ENCODE results near the gene AQP5. TPM values are rescaled to one million over a fixed set of nuclear protein-coding genes. Genes with fewer than 3 reads are reported as not detected.

Gene AQP5
- total RNA-seq, 1 donor from 2014 or later = 0.46 TPM

DNA sequence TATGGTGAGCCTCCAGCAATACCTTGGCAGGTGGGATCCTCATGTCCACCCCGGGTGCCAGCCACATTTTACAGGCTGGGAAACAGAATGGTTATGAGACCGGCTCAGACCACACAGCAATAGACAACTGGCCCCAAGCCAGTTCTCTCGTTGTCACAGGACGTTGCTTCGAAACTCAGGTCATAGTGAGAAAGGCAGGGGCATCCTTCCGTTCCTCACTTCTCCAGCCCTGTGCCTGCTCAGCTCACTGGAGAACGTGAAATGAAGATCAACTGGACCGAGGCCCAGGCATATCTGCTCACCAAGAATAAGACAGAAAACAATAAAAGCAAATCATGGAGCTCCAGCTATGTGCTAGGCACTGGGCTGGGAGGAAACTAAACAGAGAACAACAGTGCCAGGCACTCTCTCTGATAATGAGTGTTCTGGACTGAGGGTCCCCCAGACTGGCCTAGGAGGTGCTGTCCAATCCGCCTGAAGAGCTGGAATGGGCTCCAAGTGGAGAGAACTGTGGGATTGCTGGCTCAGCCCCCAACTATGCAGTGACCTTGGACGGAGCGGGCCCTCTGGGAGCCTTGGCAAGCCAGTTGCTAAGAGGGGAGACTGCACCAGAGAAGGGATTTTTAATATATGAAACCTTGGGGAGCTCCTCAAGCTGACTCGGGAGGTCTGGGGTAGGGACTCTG, 39.2 kb upstream of the AQP5 start:
- no peaks in the 10 kb centered on the region for H3K9me3 Mint-ChIP-seq (ENCODE audit: unreplicated experiment)
- H3K4me1 Mint-ChIP-seq (ENCODE audit: unreplicated experiment) = peaks cover 2% of the 10 kb centered on the region
- no peak for DNase-seq (ENCODE audit: extremely low spot score, unreplicated experiment)
- H3K4me3 Mint-ChIP-seq (ENCODE audit: unreplicated experiment) = no peak overlapping the region
- TF ChIP-seq CTCF (IDR thresholded peaks at IDR 0.05) = no peak
- H3K36me3 Mint-ChIP-seq (ENCODE audit: unreplicated experiment) = no peaks in the 10 kb centered on the region
- no peak overlapping the region for H3K27ac Mint-ChIP-seq (ENCODE audit: unreplicated experiment)
- no peaks in the 10 kb centered on the region for H3K27me3 Mint-ChIP-seq (ENCODE audit: unreplicated experiment)

GRCh38 chr12:49923035-49923644, 38.5 kb upstream of the AQP5 start:
- Mint-ChIP-seq H3K27ac (ENCODE audit: unreplicated experiment) (peak overlapping the region; percentile 16), H3K27me3 (ENCODE audit: unreplicated experiment) (no peaks in the 10 kb centered on the region), H3K9me3 (ENCODE audit: unreplicated experiment) (no peaks in the 10 kb centered on the region), H3K36me3 (ENCODE audit: unreplicated experiment) (no peaks in the 10 kb centered on the region), H3K4me3 (ENCODE audit: unreplicated experiment) (no peak overlapping the region), H3K4me1 (ENCODE audit: unreplicated experiment) (peaks cover 2% of the 10 kb centered on the region)
- no peak for TF ChIP-seq CTCF (IDR thresholded peaks at IDR 0.05)
- DNase-seq (ENCODE audit: extremely low spot score, unreplicated experiment) = no peak

DNA sequence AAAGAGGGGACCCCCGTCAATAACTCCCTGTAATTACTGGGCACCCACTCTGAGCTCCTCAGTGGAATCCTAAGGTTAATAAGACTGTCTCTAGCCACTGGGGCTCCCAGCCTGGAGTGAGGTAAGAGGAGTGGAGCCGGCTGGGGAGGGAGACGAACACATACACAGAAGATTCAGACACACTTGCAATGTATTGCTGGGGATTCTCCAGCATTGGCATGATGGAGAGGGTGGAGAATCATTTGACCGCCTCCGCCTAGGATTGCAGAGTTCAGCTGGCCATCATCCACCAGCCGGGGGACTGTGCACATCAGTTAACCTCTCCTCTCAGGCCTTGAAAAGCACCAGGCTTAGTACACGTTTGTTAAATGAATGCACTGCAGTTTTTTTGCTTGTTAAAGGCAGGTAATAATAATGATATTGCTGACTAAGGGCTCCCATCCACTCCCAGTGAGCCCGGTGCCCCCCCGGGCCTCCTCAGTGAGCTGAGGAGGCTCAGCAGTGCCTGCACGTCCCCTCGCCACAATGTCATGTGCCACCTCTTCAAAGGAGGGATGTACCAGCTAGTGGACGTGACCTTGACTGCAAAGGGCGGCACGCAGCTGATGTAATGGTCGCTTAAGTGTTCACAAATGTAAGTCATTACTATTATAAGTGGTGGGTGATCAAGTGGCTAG, 37.7 kb upstream of the AQP5 start:
- no peak for DNase-seq (ENCODE audit: extremely low spot score, unreplicated experiment)
- no peak overlapping the region for H3K27ac Mint-ChIP-seq (ENCODE audit: unreplicated experiment)

DNA sequence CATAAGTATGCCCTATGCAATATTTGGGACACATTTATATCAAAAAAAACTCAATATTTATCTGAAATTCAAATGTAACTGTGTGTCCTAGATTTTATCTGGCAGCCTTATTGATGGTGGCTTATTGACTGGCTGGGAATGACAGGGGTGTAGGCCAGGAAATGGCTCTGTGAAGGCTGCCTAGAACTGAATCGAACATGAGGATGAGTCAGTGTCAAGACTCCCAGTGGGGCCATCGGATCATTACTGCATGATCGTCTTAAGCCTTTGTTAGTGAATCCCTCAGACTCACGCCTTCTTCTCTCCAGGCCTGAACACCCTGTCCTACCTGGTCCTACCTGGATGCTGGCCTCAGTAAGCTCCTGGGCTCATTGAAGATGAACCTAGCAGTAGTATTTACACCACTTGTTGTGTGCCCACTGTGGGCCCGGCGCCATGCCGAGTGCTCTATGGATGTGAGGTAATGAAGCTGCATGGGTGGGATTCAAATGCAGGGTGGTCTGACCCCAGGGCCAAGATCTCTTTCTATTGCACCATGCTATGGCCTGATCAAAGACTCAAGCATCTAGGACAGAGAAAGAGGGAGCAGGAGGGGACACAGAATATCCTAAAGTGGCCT, 36.9 kb upstream of the AQP5 start:
- Mint-ChIP-seq H3K27ac (ENCODE audit: unreplicated experiment) (no peak overlapping the region), H3K9me3 (ENCODE audit: unreplicated experiment) (no peaks in the 10 kb centered on the region), H3K36me3 (ENCODE audit: unreplicated experiment) (no peaks in the 10 kb centered on the region), H3K27me3 (ENCODE audit: unreplicated experiment) (no peaks in the 10 kb centered on the region), H3K4me1 (ENCODE audit: unreplicated experiment) (peaks cover 2% of the 10 kb centered on the region), H3K4me3 (ENCODE audit: unreplicated experiment) (no peak overlapping the region)
- TF ChIP-seq CTCF (IDR thresholded peaks at IDR 0.05) = no peak
- no peak for DNase-seq (ENCODE audit: extremely low spot score, unreplicated experiment)

More for the DNA sequence above, 37.7 kb upstream of the AQP5 start:
- Mint-ChIP-seq H3K4me3 (ENCODE audit: unreplicated experiment) (no peak overlapping the region), H3K4me1 (ENCODE audit: unreplicated experiment) (peaks cover 2% of the 10 kb centered on the region), H3K36me3 (ENCODE audit: unreplicated experiment) (no peaks in the 10 kb centered on the region), H3K27me3 (ENCODE audit: unreplicated experiment) (no peaks in the 10 kb centered on the region), H3K9me3 (ENCODE audit: unreplicated experiment) (no peaks in the 10 kb centered on the region)
- TF ChIP-seq CTCF (IDR thresholded peaks at IDR 0.05) = no peak
